ENCODE measurements around the gene DNASE1L3. TPM values are rescaled to one million over a fixed set of nuclear protein-coding genes. Genes with fewer than 3 reads are reported as not detected.

DNASE1L3 gene
- total and polyA plus RNA-seq, 2 donors (not counting 3 experiments of a cell fraction or from before 2014, with no cell fraction given), result 0.95 to 1.3 TPM

- intact Hi-C loops (cut with micrococcal nuclease), result no loop called here
- no TSS peak for BruUV-seq (replicated peaks)
- FAIRE-seq (peak; percentile 12), DNase-seq (ENCODE audit: low read depth, low spot score) (no peak)
- dilution Hi-C loops (cut with MboI; ENCODE audit: extremely low pct_ligation_motif_present, low sequenced_read_pairs), result no loop called here
- no peak overlapping the region for H3K4me3 ChIP-seq (replicated peaks in 1 of 3; ENCODE audit: insufficient read depth in 1 of 3, low read depth in 1 of 3, low read length in 3 of 3)
- no peak overlapping the region for H3K9ac ChIP-seq (replicated peaks; ENCODE audit: extremely low read depth, insufficient read depth, low read length)
- no peaks in the 10 kb centered on the region for H3K9me3 ChIP-seq (replicated peaks; ENCODE audit: control insufficient read depth, insufficient read depth, low read length)
- H4K20me1 ChIP-seq (replicated peaks; ENCODE audit: control insufficient read depth, extremely low read depth, insufficient read depth, low read length), result no peaks in the 10 kb centered on the region
- H3K9me1 ChIP-seq (replicated peaks; ENCODE audit: control insufficient read depth, extremely low read depth, insufficient read depth, low read length), result no peaks in the 10 kb centered on the region
- POLR2A ChIA-PET, result interaction anchor here (1.5 kb wide), 1 partner anchor 13 kb away, joined by 3 read pairs; no protein-coding TSS in a partner anchor
- H3K4me1 ChIP-seq (ENCODE audit: control insufficient read depth, extremely low read depth, insufficient read depth, low read length), result peaks cover 7% of the 10 kb centered on the region
- H3K27ac ChIP-seq (ENCODE audit: insufficient read depth, low read depth, low read length), result no peak overlapping the region
- no peaks in the 10 kb centered on the region for H3K36me3 ChIP-seq (ENCODE audit: control insufficient read depth in 2 of 2, extremely low read depth in 1 of 2, insufficient read depth in 2 of 2, low read length in 2 of 2)
- no peak overlapping the region for H3K4me2 ChIP-seq (ENCODE audit: insufficient read depth, low read length)
- H2AFZ ChIP-seq (ENCODE audit: low read depth, low read length), result no peak overlapping the region
- no peaks in the 10 kb centered on the region for H3K79me2 ChIP-seq (ENCODE audit: control insufficient read depth, insufficient read depth, low read length)
- H3K27me3 ChIP-seq (ENCODE audit: control insufficient read depth in 2 of 2, insufficient read depth in 2 of 2, low read length in 2 of 2), result no peaks in the 10 kb centered on the region
- TF ChIP-seq GATA2 (IDR thresholded peaks at IDR 0.05; ENCODE audit: insufficient read depth, insufficient read length, low read depth, low read length), result no peak
- TF ChIP-seq JUN (IDR thresholded peaks at IDR 0.05; ENCODE audit: borderline replicate concordance, insufficient read depth, insufficient read length, low read depth), result no peak
- TF ChIP-seq FOS (IDR thresholded peaks at IDR 0.05; ENCODE audit: borderline replicate concordance, insufficient read depth, low read length), result no peak
- TF ChIP-seq POLR2A (IDR thresholded peaks at IDR 0.05; ENCODE audit: low read depth, low read length), result no peak
- TF ChIP-seq POLR2AphosphoS5 (IDR thresholded peaks at IDR 0.05; ENCODE audit: insufficient read depth, low read depth, low read length), result no peak
- no peak for TF ChIP-seq CTCF (IDR thresholded peaks at IDR 0.05; ENCODE audit: extremely low read depth in 1 of 2, insufficient read depth in 1 of 2, low read depth in 1 of 2, low read length in 2 of 2)
- TF ChIP-seq, protein P1, sequence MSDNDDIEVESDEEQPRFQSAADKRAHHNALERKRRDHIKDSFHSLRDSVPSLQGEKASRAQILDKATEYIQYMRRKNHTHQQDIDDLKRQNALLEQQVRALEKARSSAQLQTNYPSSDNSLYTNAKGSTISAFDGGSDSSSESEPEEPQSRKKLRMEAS (IDR thresholded peaks at IDR 0.05; ENCODE audit: insufficient read depth, insufficient read length), result no peak
- no peak for TF ChIP-seq MYC (IDR thresholded peaks at IDR 0.05; ENCODE audit: low read depth, low read length)
- CTCF ChIA-PET, result interaction anchor here (1.0 to 9.0 kb wide), 4 partner anchors 13 to 90 kb away, joined by 3 to 72 read pairs (median 4); no protein-coding TSS in a partner anchor
Measured at GRCh38 chr3:58209933-58210332, 839 bp downstream of the DNASE1L3 start.

Measured in endothelial cell of umbilical vein (primary cell).